Esophagus mucosa (tissue), 1 donor: ENCODE data around the gene SV2C. TPM values are rescaled to one million over a fixed set of nuclear protein-coding genes. Genes with fewer than 3 reads are reported as not detected.
"Not testable (repeated sequence)": the region's sequence is repeated elsewhere in the genome, so short reads cannot be mapped to it uniquely, and the experiment has no call there.

Experiments
- ATAC-seq: fragments of 200-7000 bp; cut with Tn5 transposase; one replicate; pipeline ENCODE4 v1.9.1; 2020
- total RNA-seq: library from RNA; stranded (reverse); gene quantifications from one replicate; pipeline ENCODE4 v1.2.4, GENCODE V29; 2023
- donor health status: DM: yes; HTN: yes; CAD: no.

The SV2C gene
- 0.12 TPM for total RNA-seq

- ATAC-seq, result peak; percentile 53
Observed at GRCh38 chr5:76082772-76083554, at the start of gene SV2C. TSS of gene SV2C (plus strand) at chr5:76083383. CDS start at chr5:76131751, 48,368 bp downstream.

- not testable (repeated sequence) for ATAC-seq
Observed at GRCh38 chr5:76037736-76038151, 45.4 kb upstream of the SV2C start.

GRCh38 chr5:76038212-76038611, 45.0 kb upstream of the SV2C start:
- no peak for ATAC-seq

GRCh38 chr5:76040806-76041205, 42.4 kb upstream of the SV2C start:
- ATAC-seq, result no peak

DNA sequence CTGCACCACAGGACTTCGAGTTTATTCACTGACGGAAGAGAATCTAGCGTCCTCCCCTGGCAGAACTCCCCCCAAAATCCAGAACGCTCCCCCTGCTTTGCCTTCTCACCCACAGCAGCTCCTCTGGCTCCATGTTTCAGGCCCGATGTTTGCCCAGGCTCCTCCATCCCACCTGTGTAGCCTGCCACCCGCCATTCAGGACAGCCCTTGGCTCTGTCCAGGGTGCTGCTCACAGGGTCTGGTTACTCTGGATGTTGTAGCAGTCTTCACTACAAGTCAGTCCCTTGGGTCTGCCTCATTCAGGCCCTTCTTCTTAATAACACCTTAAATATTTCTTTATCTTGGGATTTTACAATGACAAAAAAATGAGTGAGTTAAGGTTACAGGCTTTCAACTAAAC, 41.3 kb upstream of the SV2C start:
- no peak for ATAC-seq

DNA sequence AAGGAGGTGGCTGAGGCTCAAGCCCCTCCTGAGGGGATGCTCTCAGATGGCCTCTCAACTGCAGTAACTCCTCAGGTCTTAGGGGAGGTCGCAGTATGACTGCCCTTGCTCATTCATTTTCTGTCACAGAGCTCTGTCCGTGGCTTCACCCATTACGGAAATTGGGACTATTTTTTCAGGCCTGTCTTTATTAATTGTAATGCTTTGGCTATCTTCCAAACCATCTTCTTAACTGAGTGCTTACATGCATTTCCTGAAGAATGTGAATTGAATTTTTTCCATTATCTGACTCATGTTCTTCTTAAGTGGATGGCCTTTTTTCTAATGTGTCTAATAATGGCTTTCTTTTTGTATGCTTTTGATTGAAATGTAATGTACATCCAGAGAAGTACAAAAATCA, 36.4 kb upstream of the SV2C start:
- ATAC-seq, result no peak

DNA sequence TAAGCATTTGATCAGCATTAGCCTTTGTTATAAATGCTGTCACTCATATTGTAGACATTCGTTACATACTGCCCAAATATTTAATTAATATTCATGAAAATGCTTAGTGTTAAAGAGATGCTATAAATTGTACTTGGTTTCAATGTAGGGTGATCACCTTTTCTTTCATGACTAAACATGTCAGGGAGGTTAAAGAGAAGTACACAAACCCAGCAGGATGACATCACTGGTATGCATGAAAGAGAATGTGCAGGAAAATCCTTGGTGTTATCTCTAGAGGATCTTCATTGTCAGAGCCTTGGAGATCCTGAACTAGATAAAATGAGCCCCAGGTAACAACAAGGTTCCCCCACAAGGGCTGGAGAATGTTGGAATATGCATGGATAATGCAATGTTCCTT, 33.0 kb upstream of the SV2C start:
- ATAC-seq, result no peak

DNA sequence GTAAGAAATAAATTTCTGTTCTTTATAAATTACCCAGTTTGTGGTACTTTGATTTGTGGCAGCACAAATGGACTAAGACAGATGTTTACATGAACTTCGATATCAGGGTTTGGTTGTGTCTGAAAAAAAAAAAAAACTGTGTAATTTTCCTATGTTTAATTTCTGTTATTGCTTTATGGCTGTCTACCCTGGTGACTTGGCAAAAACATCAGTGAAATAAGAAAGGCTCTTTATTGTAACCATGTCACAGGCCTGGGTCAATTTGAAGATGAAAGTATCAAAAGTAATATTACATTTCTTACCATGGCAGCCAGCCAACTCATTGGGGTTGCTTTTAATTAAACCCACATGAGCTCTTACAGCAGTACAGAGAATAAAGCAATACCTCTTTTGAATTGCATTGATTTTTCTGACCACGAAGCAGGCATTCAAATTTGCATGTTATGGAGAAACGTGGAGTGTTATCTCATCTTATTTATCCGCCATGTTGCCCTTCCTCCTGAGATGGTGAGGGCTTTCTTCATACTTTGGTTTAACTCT, 20.6 kb upstream of the SV2C start:
- ATAC-seq, result no peak

DNA sequence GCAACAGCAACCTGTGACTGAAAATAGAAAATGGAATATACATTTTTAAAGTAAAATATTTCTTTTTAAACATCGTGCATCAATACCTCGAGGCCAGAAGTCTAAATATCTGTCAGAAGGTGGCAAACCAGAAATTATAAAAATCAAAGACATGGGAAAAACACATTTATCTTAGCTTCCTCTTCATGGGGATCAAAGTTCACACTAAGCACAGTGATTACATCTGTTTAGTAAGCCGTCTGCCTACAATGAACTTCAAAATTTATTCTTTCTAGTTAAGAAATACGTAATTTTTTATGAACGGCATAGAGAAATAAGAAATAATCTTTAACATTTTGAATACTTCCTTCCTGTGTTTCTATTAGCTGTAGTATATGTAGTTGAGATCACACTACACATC, 17.9 kb upstream of the SV2C start:
- no peak for ATAC-seq

GRCh38 chr5:76069061-76069735, 14.0 kb upstream of the SV2C start:
- ATAC-seq, result no peak

- ATAC-seq, result no peak
Observed at GRCh38 chr5:76074487-76075065, 8.6 kb upstream of the SV2C start.

DNA sequence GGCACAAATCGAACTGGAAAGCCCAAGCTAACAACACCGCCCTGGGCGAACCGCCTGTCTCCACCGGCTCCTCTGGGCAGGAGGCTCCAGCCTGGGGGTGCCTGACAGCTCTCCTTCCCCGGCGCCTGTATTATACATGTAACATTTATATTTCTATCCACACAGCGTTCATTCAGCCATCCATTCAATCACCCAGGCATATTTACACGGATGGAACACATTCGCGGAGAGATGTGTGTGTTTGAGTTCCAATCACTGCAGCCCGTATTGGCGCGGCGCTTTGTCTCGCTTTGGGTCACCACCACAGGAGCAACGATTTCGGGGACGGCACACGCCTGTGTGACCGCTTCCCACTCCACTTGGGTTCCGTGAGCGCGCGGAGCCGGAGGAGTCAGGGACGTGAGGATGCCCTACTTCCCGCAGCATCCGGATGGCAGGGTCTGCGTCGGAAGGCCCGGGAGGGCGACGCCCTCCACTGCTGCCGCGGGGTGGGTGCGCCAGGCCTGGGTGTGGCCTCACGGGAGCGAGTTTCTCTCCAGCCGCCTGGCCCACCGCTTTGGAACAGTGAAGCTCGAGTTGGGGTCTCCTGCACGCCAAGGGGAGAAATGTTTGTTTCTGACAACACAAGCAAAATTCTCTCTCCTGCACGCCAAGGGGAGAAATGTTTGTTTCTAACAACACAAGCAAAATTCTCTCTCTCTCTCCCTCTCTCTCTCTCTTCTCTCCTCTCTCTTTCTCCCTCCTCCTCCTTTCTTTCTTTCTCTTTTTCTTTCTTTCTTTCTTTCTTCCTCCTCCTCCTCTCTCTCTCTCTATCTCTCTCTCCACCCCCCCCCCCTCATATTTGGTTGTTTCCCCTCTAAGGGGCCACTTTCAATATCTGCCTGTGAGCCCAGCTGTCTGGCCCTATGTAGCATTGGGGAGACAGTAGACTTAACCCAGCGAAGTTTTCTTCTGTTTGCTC, 1.1 kb upstream of the SV2C start:
- ATAC-seq, result no peak

GRCh38 chr5:76083555-76084495, 642 bp downstream of the SV2C start:
- no peak for ATAC-seq

- no peak for ATAC-seq
Observed at GRCh38 chr5:76084496-76085242, 1.5 kb downstream of the SV2C start.

DNA sequence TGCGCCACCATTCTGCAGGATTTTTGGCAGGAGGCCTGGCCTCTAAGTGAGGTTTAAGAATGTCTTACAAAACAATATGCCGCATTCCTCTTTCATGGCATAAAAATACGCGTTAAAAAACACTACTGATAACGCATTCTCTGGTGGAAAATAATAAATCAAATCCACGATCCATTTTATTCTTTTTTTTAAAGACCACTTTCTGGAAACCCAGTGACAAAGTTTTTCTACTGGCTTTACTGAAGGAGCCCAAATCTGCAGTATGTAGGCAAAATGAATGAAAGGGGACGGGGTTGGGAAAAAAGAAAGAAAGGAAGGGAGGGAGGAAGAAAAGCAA, 2.0 kb downstream of the SV2C start:
- ATAC-seq, result no peak

GRCh38 chr5:76086095-76086494, 2.9 kb downstream of the SV2C start:
- ATAC-seq, result no peak

- ATAC-seq, result not testable (repeated sequence)
Observed at GRCh38 chr5:76089156-76089555, 6.0 kb downstream of the SV2C start.

GRCh38 chr5:76091351-76091750, 8.2 kb downstream of the SV2C start:
- no peak for ATAC-seq

DNA sequence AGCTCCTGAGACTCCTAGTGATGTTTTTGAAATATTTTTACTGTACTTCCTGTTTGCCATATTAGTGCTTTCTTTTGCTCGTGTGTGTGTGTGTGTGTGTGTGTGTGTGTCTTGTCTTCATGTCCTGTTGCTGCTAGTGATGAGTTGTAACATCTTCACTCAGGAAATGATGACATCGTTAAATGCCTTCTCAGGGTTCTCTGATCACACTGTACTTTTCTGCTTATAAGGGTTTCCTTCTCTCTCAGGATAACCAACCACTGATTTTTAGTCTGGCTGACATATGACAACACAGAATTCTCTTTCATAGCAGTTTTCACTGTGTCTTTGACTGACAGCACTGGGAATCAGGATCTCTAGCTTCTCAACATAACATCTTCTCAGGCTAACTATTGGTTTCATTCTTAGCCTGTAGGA, 16.1 kb downstream of the SV2C start:
- no peak for ATAC-seq

DNA sequence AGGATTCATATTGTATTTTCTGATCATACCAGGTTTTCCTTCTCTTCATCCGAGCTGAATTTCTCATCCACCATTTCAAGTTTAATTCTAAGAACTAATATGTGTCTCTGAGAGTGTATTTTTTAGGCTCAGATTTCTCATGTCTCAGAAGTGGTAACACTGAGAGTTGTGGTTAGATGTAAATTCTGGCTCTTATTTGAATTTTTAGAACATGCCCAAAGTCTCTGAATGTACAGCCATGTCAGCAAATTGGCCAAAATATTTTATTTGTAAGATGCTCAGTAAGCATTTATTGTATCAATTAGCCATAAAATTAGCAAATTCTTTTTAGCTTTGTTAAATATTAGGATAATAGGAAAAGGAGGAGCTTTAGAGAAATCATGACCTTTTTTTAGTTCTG, 16.6 kb downstream of the SV2C start:
- ATAC-seq, result no peak

DNA sequence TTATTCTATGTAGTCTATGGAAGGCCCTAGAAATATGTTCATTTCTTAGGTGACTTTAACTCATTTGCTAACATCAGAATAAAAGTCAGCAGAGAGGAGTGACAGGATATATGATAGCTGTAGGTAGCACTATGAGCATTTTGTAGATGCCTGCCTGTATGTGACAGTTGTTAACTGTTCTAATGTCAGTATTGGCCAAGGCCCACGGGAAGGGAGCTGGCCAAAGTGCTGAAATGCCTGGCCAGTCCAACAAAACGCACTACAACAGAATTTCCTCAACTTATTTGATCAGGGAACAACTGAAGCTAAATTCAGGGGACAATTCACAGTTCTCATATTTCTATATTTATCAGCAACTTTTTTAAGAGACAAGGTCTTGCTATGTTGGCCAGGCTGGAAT, 20.8 kb downstream of the SV2C start:
- ATAC-seq, result no peak
